ENCODE data around the gene TMEM54. TPM values are rescaled to one million over a fixed set of nuclear protein-coding genes. Genes with fewer than 3 reads are reported as not detected.

The TMEM54 gene
- total and polyA plus RNA-seq, 7 donors = 47.4 to 799 (median 135) TPM

DNA sequence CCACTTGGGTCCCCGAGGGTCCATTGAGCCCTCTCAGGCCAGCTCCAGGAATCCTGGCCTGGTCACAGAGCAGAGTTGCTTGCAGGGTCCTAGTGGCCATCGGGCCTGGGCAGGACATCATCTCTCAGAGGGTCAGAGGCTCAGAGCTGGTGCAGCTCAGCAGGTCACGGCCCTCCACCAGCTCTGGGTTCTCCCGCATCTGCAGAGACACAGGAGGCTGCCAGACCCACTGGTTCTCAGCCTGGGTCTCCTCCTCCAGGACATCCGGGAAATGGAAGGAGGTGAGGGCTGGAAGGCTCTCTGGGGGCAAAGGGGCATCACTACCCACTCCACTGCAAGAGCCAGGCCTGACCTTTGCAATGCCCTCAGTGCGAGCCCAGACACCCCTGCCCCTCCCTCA is 6.5 kb downstream of the TMEM54 start:
- no peaks in the 10 kb centered on the region for H3K36me3 ChIP-seq
- peaks cover 0 to 17% (median 14%) of the 10 kb centered on the region in 4 donors for H3K4me1 ChIP-seq
- no peak overlapping the region for H3K4me3 ChIP-seq
- intact Hi-C loops (cut with DNase I) = no loop called here
- peak; percentile 55 for DNase-seq
- 73 to 84% methylated on average over 6 of the region's 6 CpGs for WGBS, 2 donors
- peaks cover 15 to 43% (median 30%) of the 10 kb centered on the region in 3 donors for H3K27me3 ChIP-seq
- H3K27ac ChIP-seq = no peak overlapping the region
- no peak for TF ChIP-seq CTCF (IDR thresholded peaks at IDR 0.05)
- no peak for TF ChIP-seq POLR2A (IDR thresholded peaks at IDR 0.05)
- TF ChIP-seq POLR2AphosphoS5 (IDR thresholded peaks at IDR 0.05) = no peak
- no peak for TF ChIP-seq EP300 (IDR thresholded peaks at IDR 0.05)
- no peaks in the 10 kb centered on the region for H3K9me3 ChIP-seq

DNA sequence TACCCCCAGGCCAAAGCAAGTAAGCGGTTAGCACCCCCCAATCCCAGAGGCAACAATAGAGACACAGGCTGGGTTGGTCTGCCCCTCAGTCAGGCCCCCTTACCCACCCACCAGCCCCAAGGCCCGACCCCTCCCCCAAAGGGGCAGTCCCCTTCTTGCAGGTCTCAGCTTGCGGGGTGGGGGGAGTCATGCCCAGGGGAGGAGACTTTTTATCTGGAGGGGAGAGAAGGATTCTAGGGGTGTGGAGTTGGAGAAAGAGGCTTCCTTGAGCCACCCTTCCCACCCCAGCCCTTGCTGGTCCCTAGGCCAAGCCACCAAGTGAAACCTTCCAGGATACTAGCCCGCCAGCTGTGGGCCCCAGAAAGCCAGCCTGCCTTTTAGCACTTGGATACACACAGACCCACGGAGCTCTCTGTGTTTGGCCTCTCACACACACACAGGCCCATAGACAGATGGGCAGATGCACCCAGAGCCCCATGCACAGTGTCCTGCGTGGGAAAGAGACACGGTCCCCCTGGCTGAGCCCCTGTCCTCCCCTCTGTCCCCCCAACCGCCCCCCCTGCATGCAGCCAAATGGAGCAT is 7.1 kb downstream of the TMEM54 start:
- Histone ChIP-seq H3K36me3 (no peaks in the 10 kb centered on the region), H3K27me3 (peaks cover 15 to 43% (median 30%) of the 10 kb centered on the region in 3 donors), H3K4me1 (peaks cover 0 to 17% (median 14%) of the 10 kb centered on the region in 4 donors), H3K4me3 (peak overlapping the region in 1 of 4 donors; percentile 51), H3K27ac (no peak overlapping the region), H3K9me3 (no peaks in the 10 kb centered on the region)
- intact Hi-C loops (cut with DNase I) = no loop called here
- DNase-seq = no peak
- TF ChIP-seq EP300 (IDR thresholded peaks at IDR 0.05) (no peak), POLR2A (IDR thresholded peaks at IDR 0.05) (no peak), CTCF (IDR thresholded peaks at IDR 0.05) (no peak), POLR2AphosphoS5 (IDR thresholded peaks at IDR 0.05) (no peak)
- 58 to 71% methylated on average over 8 of the region's 8 CpGs for WGBS, 2 donors

DNA sequence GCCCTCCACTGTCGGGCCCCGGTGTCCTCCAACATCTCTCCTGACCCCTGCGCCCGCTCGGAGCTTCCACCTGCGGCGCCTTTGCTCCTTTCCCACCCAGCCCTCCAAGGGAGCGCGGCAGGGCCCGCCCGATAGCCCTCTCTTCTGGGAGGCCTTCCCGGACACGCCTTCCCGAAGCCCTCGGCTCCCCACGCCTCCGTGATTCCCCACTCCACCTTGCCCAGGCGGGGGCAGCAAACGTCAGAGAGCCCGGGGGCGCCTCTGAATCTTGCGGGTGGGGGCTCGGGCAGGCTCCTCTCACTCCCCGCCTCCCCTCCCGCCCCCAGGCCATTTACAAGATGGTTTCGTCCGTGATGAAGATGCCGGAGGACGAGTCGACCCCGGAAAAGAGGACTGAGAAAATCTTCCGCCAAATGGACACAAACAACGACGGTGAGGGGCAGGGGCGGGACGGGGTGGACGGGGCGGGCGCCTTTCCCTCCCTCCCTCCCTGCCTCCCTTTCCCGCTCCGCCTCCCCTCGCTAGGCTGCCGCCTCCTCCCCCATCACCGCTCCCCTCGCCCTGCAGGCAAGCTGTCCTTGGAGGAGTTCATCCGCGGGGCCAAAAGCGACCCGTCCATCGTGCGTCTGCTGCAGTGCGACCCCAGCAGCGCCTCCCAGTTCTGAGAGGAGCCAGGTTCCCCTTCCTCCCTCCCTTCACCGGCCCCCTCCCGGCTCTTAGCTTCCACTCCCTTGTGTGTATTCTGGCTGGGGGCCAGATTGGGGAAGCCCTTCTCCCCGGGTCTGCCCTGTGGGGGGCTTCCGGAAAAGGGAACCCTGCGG is 7.8 kb downstream of the TMEM54 start:
- TF ChIP-seq POLR2AphosphoS5 (IDR thresholded peaks at IDR 0.05) = no peak
- TF ChIP-seq EP300 (IDR thresholded peaks at IDR 0.05) = no peak
- TF ChIP-seq POLR2A (IDR thresholded peaks at IDR 0.05) = no peak
- no peak for TF ChIP-seq CTCF (IDR thresholded peaks at IDR 0.05)
- Histone ChIP-seq H3K4me3 (peak overlapping the region; percentile 29 to 51 (median 44)), H3K4me1 (peaks cover 0 to 17% (median 14%) of the 10 kb centered on the region in 4 donors), H3K27me3 (peaks cover 15 to 43% (median 30%) of the 10 kb centered on the region in 3 donors), H3K27ac (peak overlapping the region in 1 of 4 donors; percentile 25), H3K36me3 (no peaks in the 10 kb centered on the region), H3K9me3 (no peaks in the 10 kb centered on the region)
- intact Hi-C loops (cut with DNase I) = no loop called here
- peak; percentile 77 for DNase-seq
- WGBS, 2 donors = 2% methylated on average over 58 of the region's 58 CpGs

- H3K36me3 ChIP-seq = no peaks in the 10 kb centered on the region
- H3K27ac ChIP-seq = peak overlapping the region in 1 of 4 donors; percentile 25
- H3K4me1 ChIP-seq = peaks cover 0 to 17% (median 14%) of the 10 kb centered on the region in 4 donors
- peaks cover 15 to 45% (median 31%) of the 10 kb centered on the region in 3 donors for H3K27me3 ChIP-seq
- peak overlapping the region; percentile 29 to 51 (median 44) for H3K4me3 ChIP-seq
- 20 to 21% methylated on average over 49 of the region's 49 CpGs for WGBS, 2 donors
- DNase-seq = peak; percentile 60
- no peak for TF ChIP-seq CTCF (IDR thresholded peaks at IDR 0.05)
- TF ChIP-seq POLR2A (IDR thresholded peaks at IDR 0.05) = no peak
- TF ChIP-seq EP300 (IDR thresholded peaks at IDR 0.05) = no peak
- no peak for TF ChIP-seq POLR2AphosphoS5 (IDR thresholded peaks at IDR 0.05)
- H3K9me3 ChIP-seq = no peaks in the 10 kb centered on the region
- intact Hi-C loops (cut with DNase I) = no loop called here
Observed at GRCh38 chr1:32892368-32893197, 8.6 kb downstream of the TMEM54 start.

All from sigmoid colon (tissue), 7 donors.